Thoracic aorta (tissue), 2 donors: ENCODE data around the gene SEL1L3. TPM values are rescaled to one million over a fixed set of nuclear protein-coding genes. Genes with fewer than 3 reads are reported as not detected.

Experiments
- ATAC-seq: fragments of 150-250 bp; one replicate; pipeline ENCODE4 v1.8.0; 2017; ENCODE audit warnings: low read depth; ENCODE audit not compliant: insufficient number of reproducible peaks, low FRiP score
- DNase-seq: peaks from one replicate; pipeline ENCODE4 v3.0.0-alpha.2; 2020; ENCODE audit warnings: low spot score
- H3K27ac ChIP-seq, 2 donors: fragments of 200-600 bp; sonication (generic); 1 replicate in 1 of 2; 2 replicates in 1 of 2; pipeline ENCODE4 v1.5.1; 2016; ENCODE audit warnings: mild to moderate bottlenecking in 2 of 2, moderate library complexity in 2 of 2
- H3K27me3 ChIP-seq: fragments of 200-600 bp; sonication (generic); replicated peaks from 2 replicates; pipeline ENCODE4 v1.6.0; 2016; ENCODE audit warnings: mild to moderate bottlenecking; ENCODE audit not compliant: insufficient read depth
- H3K36me3 ChIP-seq: fragments of 200-600 bp; sonication (generic); one replicate; pipeline ENCODE4 v1.5.1; 2016
- H3K4me1 ChIP-seq, 2 donors: fragments of 200-600 bp; sonication (generic); 1 replicate in 1 of 2; 2 replicates in 1 of 2; pipeline versions ENCODE4 v1.5.1 to v1.6.0; 2016; ENCODE audit warnings: low read depth in 2 of 2, mild to moderate bottlenecking in 1 of 2; ENCODE audit not compliant: control insufficient read depth in 1 of 2
- H3K4me3 ChIP-seq: fragments of 200-600 bp; sonication (generic); 2 replicates; pipeline ENCODE4 v1.5.1; 2016; ENCODE audit warnings: mild to moderate bottlenecking
- H3K9me3 ChIP-seq: fragments of 200-600 bp; sonication (generic); 2 replicates; pipeline ENCODE4 v1.5.1; 2016
- CTCF ChIP-seq: fragments of 200-600 bp; sonication (generic); IDR thresholded peaks from one replicate; pipeline ENCODE4 v1.5.1; 2019; ENCODE audit warnings: antibody characterized with exemption
- total RNA-seq, 2 donors: library from RNA; depleted of rRNA; stranded (reverse); fragments of >200 nt; gene quantifications; one replicate each; pipeline versions ENCODE4 v1.1.0 to v1.2.3, GENCODE V29; 2016

The SEL1L3 gene
- total RNA-seq, 2 donors from 2014 or later, result 9.9 to 34.8 TPM

- ATAC-seq (no peak), DNase-seq (no peak)
- no peaks in the 10 kb centered on the region for H3K36me3 ChIP-seq
- H3K27me3 ChIP-seq, result no peaks in the 10 kb centered on the region
- no peak for TF ChIP-seq CTCF
- no peak overlapping the region for H3K27ac ChIP-seq
- no peaks in the 10 kb centered on the region for H3K4me1 ChIP-seq
- H3K4me3 ChIP-seq, result no peak overlapping the region
- H3K9me3 ChIP-seq, result no peaks in the 10 kb centered on the region
These were observed 41.9 kb upstream of the SEL1L3 start for GRCh38 chr4:25904748-25905082.

- no peak for TF ChIP-seq CTCF
- Histone ChIP-seq H3K36me3 (no peaks in the 10 kb centered on the region), H3K4me3 (no peak overlapping the region), H3K27me3 (no peaks in the 10 kb centered on the region), H3K27ac (no peak overlapping the region), H3K9me3 (no peaks in the 10 kb centered on the region), H3K4me1 (no peaks in the 10 kb centered on the region)
- DNase-seq (no peak), ATAC-seq (no peak)
These were observed 41.3 kb upstream of the SEL1L3 start for GRCh38 chr4:25903900-25904747.

- TF ChIP-seq CTCF, result no peak
- no peaks in the 10 kb centered on the region for H3K27me3 ChIP-seq
- no peaks in the 10 kb centered on the region for H3K9me3 ChIP-seq
- DNase-seq, result no peak
- no peak for ATAC-seq
- H3K4me3 ChIP-seq, result no peak overlapping the region
- H3K4me1 ChIP-seq, result no peaks in the 10 kb centered on the region
- H3K27ac ChIP-seq, result no peak overlapping the region
- H3K36me3 ChIP-seq, result no peaks in the 10 kb centered on the region
These were observed 38.2 kb upstream of the SEL1L3 start for GRCh38 chr4:25901030-25901430.

GRCh38 chr4:25900310-25900709 lies 37.5 kb upstream of the SEL1L3 start:
- TF ChIP-seq CTCF, result no peak
- no peaks in the 10 kb centered on the region for H3K9me3 ChIP-seq
- no peaks in the 10 kb centered on the region for H3K36me3 ChIP-seq
- H3K4me3 ChIP-seq, result no peak overlapping the region
- DNase-seq, result no peak
- no peaks in the 10 kb centered on the region for H3K27me3 ChIP-seq
- no peaks in the 10 kb centered on the region for H3K4me1 ChIP-seq
- ATAC-seq, result no peak
- no peak overlapping the region for H3K27ac ChIP-seq

GRCh38 chr4:25896776-25897539 lies 34.2 kb upstream of the SEL1L3 start:
- no peaks in the 10 kb centered on the region for H3K36me3 ChIP-seq
- no peak overlapping the region for H3K4me3 ChIP-seq
- TF ChIP-seq CTCF, result no peak
- no peak overlapping the region for H3K27ac ChIP-seq
- no peak for DNase-seq
- no peak for ATAC-seq
- no peaks in the 10 kb centered on the region for H3K9me3 ChIP-seq
- no peaks in the 10 kb centered on the region for H3K27me3 ChIP-seq
- no peaks in the 10 kb centered on the region for H3K4me1 ChIP-seq
